WERI-Rb-1 (cell line): ENCODE results near the gene PSMD6.

Experiments
- DNase-seq: peaks from one replicate; pipeline ENCODE4 v3.0.0-alpha.2; 2020
- H3K27ac ChIP-seq: fragments of 250-450 bp; sonication (Bioruptor Pico); 2 replicates; pipeline ENCODE4 v1.5.1; 2020; ENCODE audit warnings: mild to moderate bottlenecking, moderate library complexity
- H3K27me3 ChIP-seq: fragments of 250-450 bp; sonication (Bioruptor Pico); 2 replicates; pipeline ENCODE4 v1.5.1; 2021; ENCODE audit warnings: mild to moderate bottlenecking, low read depth, moderate library complexity; ENCODE audit not compliant: insufficient read depth, severe bottlenecking
- H3K36me3 ChIP-seq: fragments of 250-450 bp; sonication (Bioruptor Pico); 2 replicates; pipeline ENCODE4 v1.5.1; 2020; ENCODE audit warnings: mild to moderate bottlenecking, moderate library complexity
- H3K4me3 ChIP-seq: 2 replicates; pipeline ENCODE4 v1.5.1; 2011; ENCODE audit warnings: low read depth, mild to moderate bottlenecking, control low read depth, low read length
- H3K9me3 ChIP-seq: fragments of 250-450 bp; sonication (Bioruptor Pico); 2 replicates; pipeline ENCODE4 v1.5.1; 2021; ENCODE audit warnings: mild to moderate bottlenecking, moderate library complexity; ENCODE audit not compliant: severe bottlenecking
- TF ChIP-seq, protein P1 (sequence below): IDR thresholded peaks from 2 replicates; pipeline ENCODE4 v1.5.1; 2011; ENCODE audit warnings: low read depth, mild to moderate bottlenecking, control low read depth, inconsistent platforms, low read length

PSMD6 gene

DNA sequence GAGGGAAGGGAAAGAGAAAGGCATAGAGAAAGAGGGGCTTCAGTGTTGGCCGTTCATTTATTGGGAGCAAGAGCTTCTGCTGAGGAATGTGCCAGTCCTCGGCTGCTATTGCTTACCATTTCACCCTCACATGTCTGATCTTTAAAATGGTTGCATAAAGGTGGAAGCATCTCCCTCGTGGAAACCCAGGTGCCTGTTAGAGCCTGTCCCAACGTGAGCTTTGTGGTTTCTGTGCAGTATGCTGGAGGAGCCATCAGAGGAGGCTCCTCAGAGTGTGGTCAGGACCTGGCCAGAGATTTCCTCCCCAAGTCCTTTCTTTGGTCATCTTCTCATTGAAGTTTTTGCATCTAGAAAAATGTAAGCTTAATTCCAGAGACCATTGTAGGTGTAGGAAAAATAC is 34.4 kb downstream of the PSMD6 start:
- Histone ChIP-seq H3K9me3 (no peaks in the 10 kb centered on the region), H3K36me3 (peaks cover 61% of the 10 kb centered on the region)

DNA sequence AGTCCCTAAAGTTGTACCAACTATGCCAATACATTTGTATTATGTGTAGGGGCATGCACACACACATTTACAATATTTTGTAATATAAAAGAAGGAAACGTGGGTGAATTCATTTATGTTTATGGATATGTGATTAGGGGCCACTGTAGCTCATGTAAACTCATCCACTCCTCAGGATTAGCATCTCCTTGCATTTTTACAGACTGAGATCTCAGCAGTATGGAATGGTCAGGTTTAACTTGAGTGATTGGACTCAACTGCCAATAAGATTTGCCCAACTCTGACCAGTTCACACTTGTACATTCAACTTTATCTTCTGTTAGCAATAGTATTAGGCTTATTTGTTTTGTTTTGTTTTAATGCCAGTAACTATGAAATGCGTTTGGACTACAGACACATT is 36.5 kb downstream of the PSMD6 start:
- Histone ChIP-seq H3K27ac (no peak overlapping the region), H3K36me3 (peaks cover 59% of the 10 kb centered on the region), H3K4me3 (no peak overlapping the region), H3K9me3 (no peaks in the 10 kb centered on the region), H3K27me3 (no peaks in the 10 kb centered on the region)
- TF ChIP-seq, protein P1, sequence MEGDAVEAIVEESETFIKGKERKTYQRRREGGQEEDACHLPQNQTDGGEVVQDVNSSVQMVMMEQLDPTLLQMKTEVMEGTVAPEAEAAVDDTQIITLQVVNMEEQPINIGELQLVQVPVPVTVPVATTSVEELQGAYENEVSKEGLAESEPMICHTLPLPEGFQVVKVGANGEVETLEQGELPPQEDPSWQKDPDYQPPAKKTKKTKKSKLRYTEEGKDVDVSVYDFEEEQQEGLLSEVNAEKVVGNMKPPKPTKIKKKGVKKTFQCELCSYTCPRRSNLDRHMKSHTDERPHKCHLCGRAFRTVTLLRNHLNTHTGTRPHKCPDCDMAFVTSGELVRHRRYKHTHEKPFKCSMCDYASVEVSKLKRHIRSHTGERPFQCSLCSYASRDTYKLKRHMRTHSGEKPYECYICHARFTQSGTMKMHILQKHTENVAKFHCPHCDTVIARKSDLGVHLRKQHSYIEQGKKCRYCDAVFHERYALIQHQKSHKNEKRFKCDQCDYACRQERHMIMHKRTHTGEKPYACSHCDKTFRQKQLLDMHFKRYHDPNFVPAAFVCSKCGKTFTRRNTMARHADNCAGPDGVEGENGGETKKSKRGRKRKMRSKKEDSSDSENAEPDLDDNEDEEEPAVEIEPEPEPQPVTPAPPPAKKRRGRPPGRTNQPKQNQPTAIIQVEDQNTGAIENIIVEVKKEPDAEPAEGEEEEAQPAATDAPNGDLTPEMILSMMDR: no peak
- DNase-seq: no peak

More for the DNA sequence above, 34.4 kb downstream of the PSMD6 start:
- no peaks in the 10 kb centered on the region for H3K27me3 ChIP-seq
- H3K27ac ChIP-seq: no peak overlapping the region
- no peak for DNase-seq
- TF ChIP-seq, protein P1: no peak
- no peak overlapping the region for H3K4me3 ChIP-seq

DNA sequence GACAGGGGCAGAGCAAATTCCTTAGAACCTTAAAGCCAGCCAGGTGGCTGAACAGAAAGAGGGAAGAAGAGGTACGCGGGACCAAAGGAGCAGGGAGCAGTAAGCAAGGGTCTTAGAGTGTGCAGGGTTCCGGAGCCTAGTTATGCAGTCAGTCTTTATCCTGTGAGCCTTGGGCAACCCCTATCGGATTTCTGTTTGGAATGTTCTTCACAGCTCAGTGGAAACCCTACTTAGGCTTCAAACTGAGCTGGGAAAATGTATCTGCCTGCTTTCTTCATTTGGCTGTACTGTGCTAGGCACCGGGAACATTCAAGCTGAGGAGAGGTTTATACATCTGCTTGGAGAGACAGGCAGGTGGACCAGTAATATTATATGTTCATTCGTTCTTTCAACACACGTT is 37.1 kb downstream of the PSMD6 start:
- Histone ChIP-seq H3K9me3 (no peaks in the 10 kb centered on the region), H3K4me3 (no peak overlapping the region), H3K36me3 (peaks cover 63% of the 10 kb centered on the region), H3K27ac (no peak overlapping the region), H3K27me3 (no peaks in the 10 kb centered on the region)
- DNase-seq: no peak
- TF ChIP-seq, protein P1: no peak

DNA sequence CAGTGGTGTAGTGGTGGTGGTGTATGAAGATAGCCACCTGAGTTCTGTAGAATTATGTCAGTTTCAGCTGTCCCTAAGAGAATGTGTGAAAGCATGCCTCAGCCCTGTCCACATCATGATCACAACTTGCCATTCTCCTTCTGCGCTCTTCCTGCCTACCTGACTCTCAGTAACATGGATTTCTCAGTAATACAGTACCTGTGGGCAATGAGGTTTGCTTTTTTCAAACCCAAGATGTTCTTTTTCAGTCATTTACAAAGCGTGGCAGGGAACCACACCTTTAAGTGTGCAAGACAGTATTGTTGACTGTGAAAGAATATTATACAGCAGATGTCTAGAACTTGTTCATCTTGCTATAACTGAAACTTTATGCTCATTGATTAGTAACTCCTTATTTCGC is 38.9 kb downstream of the PSMD6 start:
- DNase-seq: no peak
- Histone ChIP-seq H3K9me3 (no peaks in the 10 kb centered on the region), H3K27me3 (no peaks in the 10 kb centered on the region), H3K4me3 (no peak overlapping the region), H3K27ac (no peak overlapping the region), H3K36me3 (peaks cover 66% of the 10 kb centered on the region)
- TF ChIP-seq, protein P1: no peak

DNA sequence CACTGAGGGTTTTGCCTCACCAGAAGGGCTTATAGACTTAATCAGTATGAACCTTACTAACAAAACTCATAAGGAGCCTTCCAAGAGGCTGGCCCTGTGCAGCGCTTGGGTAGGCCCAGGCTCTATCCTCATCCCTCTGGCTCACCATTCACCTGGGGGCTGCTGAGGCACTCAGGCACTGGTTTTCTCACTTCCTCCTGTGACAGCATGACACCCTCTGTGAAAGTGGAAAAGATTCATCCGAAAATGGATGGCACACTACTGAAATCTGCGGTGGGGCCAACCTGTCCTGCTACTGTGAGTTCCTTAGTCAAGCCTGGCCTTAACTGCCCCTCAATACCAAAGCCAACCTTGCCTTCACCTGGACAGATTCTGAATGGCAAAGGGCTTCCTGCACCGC is 41.3 kb downstream of the PSMD6 start:
- Histone ChIP-seq H3K9me3 (no peaks in the 10 kb centered on the region), H3K27ac (no peak overlapping the region), H3K36me3 (peaks cover 52% of the 10 kb centered on the region), H3K27me3 (no peaks in the 10 kb centered on the region), H3K4me3 (no peak overlapping the region)
- TF ChIP-seq, protein P1: no peak
- no peak for DNase-seq

DNA sequence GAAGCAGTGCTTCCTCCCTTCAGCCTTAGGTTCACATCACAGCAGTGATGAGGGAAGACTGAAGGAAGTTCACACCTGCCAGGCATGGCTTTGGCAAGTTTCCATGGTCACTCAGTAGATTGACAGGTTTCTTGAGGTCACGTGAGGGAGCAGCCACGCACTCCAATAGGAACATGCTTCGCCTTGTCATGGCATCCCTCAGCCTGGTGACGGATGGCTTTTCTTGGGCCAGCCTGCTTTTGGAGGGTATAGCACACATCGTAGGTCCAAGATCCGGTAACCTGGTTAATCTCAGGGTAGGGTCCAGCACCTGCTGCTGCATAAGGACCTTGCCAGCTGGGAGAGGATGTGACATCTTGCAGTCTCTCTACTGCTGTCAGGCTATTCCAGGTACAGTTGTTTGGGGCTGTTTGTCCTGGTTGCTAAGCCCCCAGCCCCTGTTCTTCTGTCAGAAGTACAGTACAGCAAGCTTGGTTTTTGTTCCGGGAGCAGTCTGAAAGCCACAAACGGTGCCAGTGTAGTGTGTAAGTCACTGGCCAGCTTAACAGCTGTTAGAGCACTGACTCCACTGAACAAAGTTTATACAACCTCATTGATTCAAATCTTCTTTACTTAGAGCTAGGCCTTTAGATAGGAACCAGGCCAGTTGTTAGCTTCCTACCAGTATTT is 42.3 kb downstream of the PSMD6 start:
- H3K27ac ChIP-seq: no peak overlapping the region
- no peaks in the 10 kb centered on the region for H3K9me3 ChIP-seq
- TF ChIP-seq, protein P1: no peak
- no peaks in the 10 kb centered on the region for H3K27me3 ChIP-seq
- no peak for DNase-seq
- H3K36me3 ChIP-seq: peaks cover 49% of the 10 kb centered on the region
- no peak overlapping the region for H3K4me3 ChIP-seq
